Stimulated activated CD8-positive, alpha-beta memory T cell treated with anti-CD3 and anti-CD28 coated beads, Interleukin-12 subunit alpha, Interleukin-12 subunit beta, amount 100 ng/mL, for 24 hours (primary cell): ENCODE measurements around the gene RING1.

Source experiments
- DNase-seq: peaks from one replicate; pipeline ENCODE4 v3.0.0-alpha.2; 2020; ENCODE audit errors: extremely low read depth

The RING1 gene

DNA sequence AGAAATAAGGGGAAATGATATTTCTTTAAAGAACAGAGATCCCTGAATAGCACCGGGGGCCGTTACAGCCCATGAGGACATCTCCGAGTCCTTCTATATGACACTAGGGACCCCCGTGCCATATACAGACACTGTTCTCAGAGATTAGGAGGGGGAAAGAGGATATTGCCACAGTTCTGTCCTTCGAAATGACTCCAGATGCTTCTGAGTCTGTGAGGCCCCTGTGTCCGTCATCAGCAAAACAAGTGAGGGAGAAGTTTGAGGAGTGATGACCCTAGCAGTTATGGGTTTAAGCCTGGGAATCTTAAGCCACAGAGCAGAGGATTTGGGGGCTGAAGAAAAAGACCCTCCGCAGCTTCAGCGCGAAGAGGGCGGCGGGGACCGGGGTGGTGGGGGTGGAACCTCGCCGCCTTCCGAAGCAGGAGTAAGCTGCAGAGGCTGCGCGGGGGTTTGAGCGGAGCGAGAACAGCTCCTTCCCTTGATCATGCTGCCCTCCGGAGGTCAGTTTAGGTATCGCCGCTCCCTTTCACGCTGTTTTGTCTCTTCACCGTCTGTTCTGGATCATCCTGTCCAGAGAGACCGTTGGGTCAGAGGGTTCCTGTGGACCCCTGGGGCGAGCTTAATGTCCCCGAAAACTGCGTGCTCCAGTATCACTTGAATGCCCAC, 39.8 kb downstream of the RING1 start:
- peak; percentile 78 for DNase-seq

DNA sequence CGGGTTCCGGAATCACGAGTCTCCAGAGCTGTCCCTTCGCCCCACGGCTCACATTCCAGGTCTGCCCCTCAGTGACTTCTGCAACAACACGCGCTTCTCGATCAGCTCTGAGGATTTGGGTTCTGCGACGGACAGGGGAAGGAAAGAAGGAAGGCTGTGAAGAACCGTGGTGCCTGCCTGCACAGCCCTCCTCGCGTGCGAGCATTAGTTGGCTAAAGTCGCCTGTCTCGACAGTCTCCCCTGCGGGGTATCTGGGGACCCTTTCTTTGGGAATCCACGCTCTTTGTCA, 40.3 kb downstream of the RING1 start:
- no peak for DNase-seq

DNA sequence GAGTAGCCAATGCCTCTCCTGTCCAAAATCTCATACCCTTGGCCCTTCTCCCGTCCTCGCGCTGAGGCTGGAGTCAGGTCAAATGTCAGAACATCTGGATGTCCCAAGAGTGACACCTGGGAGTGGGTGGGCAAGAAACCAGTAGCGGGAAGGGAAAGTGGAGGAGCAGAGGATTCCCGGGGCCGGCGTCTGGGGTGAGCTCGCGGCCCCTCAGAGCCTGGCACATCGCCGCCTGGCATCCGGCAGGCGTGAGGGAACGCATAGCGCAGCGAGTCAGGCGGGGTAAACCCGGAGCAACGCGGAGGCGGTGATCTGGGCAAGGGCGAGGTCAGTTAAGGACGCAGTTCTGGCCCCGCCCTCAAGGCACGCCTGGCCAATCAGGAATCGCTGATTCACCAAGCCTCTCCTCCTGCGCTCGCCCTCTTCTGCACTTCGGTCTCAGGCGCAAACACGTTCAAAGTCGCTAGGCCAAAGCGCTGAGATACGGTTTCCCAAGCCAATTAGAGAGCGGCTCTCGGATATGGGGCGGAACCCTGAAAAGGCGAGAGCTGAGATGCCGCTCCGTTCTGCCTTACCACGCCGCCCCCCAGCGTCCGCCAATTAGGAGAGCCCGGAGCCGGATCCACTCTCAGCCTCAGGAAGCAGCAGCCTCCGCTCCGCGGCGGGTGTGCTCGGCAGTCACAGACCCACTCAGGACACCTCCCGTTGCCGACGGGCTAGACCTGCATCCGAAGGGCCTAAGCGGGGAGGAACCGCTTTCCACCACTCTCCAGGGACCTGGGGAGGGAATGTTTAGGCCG, 40.8 kb downstream of the RING1 start:
- peak; percentile 84 for DNase-seq

DNA sequence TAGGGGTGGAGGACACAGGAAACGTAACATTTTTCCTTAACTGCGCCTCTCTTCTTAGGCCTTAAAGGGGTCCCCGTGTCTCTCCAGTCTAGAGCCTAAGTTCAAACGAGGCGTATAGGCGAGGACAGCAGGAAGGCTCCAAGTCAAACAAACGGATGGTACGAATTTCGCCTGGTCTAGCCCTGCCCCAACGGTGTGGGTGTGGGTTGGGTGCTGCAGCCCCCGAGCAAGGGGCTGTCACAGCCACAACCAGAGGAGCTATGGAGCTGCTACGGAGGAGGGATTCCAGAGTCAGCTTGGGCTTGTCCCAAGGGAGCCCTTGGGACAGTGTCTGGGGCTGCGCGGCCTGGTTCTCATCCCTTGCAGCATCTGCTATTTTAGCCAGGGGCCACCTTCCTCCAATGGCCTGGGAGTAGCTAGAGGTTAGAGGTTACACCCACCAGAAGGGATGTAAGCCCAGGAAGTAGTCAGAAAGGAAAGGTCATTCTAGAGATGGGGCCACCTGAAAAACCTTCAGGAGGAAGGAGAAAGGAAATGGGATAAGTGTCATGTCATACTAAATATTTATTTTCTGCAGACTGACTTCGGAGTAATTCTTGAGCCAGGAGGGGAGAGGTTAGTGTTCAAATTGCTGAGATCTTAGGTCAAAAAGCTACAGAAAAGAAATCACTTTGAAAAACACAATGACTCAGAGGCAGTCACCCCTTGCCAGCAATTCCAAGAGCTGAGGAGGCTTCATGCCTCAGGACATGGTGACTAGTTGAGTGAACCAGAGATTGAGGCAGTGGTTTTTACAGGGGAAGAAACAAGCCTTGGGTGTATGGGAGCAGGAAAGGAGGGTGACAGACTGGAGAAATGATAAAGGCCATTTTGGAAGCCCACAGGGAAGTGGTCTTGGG, 41.7 kb downstream of the RING1 start:
- DNase-seq, result no peak

DNA sequence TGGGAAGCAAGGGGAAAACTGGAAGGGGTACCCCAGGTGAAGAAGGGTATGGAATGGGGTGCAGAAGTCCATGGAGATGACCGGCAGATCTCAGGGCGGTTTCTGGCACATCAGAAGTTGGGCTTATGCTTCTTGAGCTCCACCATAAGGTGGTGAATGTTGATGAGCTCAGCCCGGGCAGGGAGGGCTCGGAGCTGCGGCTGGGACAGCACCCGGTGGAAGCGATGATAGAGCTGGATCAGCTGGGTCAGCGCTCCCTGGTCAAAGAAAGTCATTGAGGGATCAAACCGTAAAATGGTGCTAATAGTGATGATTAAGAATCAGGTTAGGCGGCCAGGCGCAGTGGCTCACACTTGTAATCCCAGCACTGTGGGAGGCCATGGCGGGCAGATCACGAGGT, 42.4 kb downstream of the RING1 start:
- no peak for DNase-seq

DNA sequence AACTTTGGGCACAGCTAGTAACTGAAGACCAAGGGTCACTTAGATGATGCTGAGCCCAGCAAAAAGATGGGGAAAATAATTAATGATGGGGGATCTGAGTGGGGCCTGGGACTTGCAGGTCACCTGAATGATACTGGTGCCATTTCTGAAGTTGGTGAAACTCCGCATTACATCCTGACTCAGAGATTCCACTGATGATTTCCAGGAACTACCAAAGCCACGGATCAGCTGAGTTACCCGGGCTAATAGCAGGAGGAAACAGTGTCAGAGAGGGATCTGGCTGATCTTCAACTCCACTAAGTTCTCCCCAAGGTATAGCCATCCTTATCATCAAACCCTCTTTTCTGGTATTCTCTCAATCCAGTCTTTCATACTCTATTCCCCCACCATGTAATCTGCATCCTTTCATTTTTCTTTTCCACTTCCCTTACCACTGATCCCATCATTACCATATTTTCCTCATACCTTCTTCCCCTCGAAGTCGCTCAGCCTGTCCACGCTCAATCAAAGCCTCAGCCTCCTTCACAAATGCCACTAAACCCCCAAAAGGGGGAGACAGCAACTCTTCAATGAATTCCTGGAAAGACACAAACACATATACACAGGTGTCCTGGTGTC, 43.2 kb downstream of the RING1 start:
- DNase-seq, result no peak

DNA sequence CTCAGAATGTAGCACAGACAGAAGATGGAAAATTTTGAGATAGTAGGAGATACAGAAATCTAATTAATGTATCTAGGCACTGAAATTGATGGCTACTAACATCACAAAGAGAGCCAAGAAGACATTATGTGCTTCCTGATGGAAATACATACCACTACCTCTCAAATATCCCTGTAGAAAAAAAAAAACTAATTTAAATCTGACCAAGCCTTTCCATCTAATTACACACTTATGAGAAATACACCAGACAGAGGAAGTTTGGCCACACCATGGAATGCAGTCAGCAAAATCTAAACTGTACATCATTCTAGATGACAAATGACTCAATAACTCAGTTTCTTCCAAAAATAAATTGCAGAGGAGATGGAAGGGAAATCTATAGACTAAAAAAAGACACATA, 44.5 kb downstream of the RING1 start:
- DNase-seq, result no peak

DNA sequence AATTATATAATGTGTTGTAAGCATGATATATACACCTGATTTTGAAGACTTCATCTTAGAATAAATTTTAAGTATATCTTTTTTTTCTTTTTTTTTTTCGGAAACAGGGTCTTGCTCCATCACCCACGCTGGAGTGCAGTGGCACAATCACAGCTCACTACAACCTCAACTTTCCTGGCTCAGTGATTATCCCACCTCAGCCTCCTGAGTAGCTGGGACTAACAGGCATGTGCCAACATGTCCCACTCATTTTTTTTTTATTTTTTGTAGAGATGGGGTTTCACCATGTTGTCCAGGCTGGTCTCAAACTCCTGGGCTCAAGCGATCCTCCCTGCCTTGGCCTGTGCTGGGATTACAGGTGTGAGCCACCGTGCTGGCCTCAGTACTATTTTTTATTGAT, 46.3 kb downstream of the RING1 start:
- DNase-seq, result no peak

DNA sequence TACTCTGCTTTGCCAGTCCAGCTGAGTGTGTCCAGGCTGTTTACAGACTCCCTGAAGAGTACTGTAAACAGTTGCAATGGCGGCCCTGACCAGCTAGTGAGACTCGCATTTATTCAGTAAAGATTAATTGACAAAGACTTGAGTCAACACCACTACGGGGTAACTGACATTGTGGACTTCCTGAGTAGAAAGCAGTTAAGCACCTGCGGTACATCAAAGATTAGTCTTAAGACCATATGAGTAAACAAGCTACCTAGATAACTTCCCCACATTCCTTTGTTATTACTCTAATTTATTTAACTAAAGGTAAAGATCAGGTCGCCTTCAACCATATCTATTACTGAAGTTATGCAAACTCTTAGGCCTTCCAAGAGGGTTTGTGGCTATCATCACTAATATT, 50.7 kb downstream of the RING1 start:
- DNase-seq, result no peak
